Lower leg skin (tissue), 4 donors: ENCODE results near the gene FGF9. TPM values are rescaled to one million over a fixed set of nuclear protein-coding genes. Genes with fewer than 3 reads are reported as not detected.

Experiments used
- DNase-seq, 2 donors: peaks; one replicate each; pipeline ENCODE4 v3.0.0-alpha.2; 2019; ENCODE audit warnings: low spot score in 2 of 2
- H3K4me3 ChIP-seq: fragments of 200-600 bp; sonication (generic); 2 replicates; pipeline ENCODE4 v1.5.1; 2017; ENCODE audit warnings: mild to moderate bottlenecking, low read depth; ENCODE audit not compliant: poor library complexity, severe bottlenecking
- CTCF ChIP-seq, 3 donors: fragments of 450-650 bp; IDR thresholded peaks; one replicate each; pipeline ENCODE4 v1.5.1; 2016; ENCODE audit warnings: antibody characterized with exemption in 3 of 3, mild to moderate bottlenecking in 3 of 3, moderate library complexity in 2 of 3
- POLR2A ChIP-seq, 2 donors: fragments of 450-650 bp; IDR thresholded peaks; one replicate each; pipeline ENCODE4 v1.6.1; 2016 to 2017; ENCODE audit warnings: antibody characterized with exemption in 2 of 2, mild to moderate bottlenecking in 1 of 2, moderate library complexity in 1 of 2
- WGBS, 2 donors: methylation state at CpG; one replicate each; pipeline ENCODE4 v1.1.5; 2018; 5-methylcytosine and 5-hydroxymethylcytosine counted together
- intact Hi-C: fragments of 100-400 bp; cut with DNase I; formaldehyde crosslinking; loops from one replicate; pipeline ENCODE4 v1.15.0; 2023; ENCODE audit warnings: low total_unique reads
- total RNA-seq, 4 donors: library from RNA; depleted of rRNA; stranded (reverse); fragments of >200 nt; gene quantifications; one replicate each; pipeline ENCODE4 v1.1.0, GENCODE V29; 2016

The FGF9 gene
- total RNA-seq, 4 donors from 2014 or later = 0.13 to 0.25 (median 0.15) TPM; not detected in 1

- 78 to 84% methylated on average over 8 of the region's 8 CpGs for WGBS, 2 donors
- TF ChIP-seq CTCF (IDR thresholded peaks at IDR 0.05) (no peak), POLR2A (IDR thresholded peaks at IDR 0.05) (no peak)
- H3K4me3 ChIP-seq = no peak overlapping the region
- intact Hi-C loops = no loop called here
- no peak for DNase-seq
Measured at GRCh38 chr13:21739771-21740170, 68.9 kb downstream of the FGF9 start.

GRCh38 chr13:21741396-21741979 lies 70.6 kb downstream of the FGF9 start:
- no peak overlapping the region for H3K4me3 ChIP-seq
- intact Hi-C loops = no loop called here
- TF ChIP-seq POLR2A (IDR thresholded peaks at IDR 0.05) (no peak), CTCF (IDR thresholded peaks at IDR 0.05) (no peak)
- DNase-seq = no peak
- WGBS, 2 donors = 91 to 94% methylated on average over 4 of the region's 4 CpGs

GRCh38 chr13:21742096-21742495 lies 71.2 kb downstream of the FGF9 start:
- intact Hi-C loops = no loop called here
- DNase-seq = no peak
- WGBS, 2 donors = 76 to 79% methylated on average over 7 of the region's 7 CpGs
- TF ChIP-seq POLR2A (IDR thresholded peaks at IDR 0.05) (no peak), CTCF (IDR thresholded peaks at IDR 0.05) (no peak)
- no peak overlapping the region for H3K4me3 ChIP-seq

- no peak for DNase-seq
- intact Hi-C loops = no loop called here
- WGBS, 2 donors = 30 to 44% methylated on average over 3 of the region's 3 CpGs
- H3K4me3 ChIP-seq = no peak overlapping the region
- no peak for TF ChIP-seq POLR2A (IDR thresholded peaks at IDR 0.05)
- TF ChIP-seq CTCF (IDR thresholded peaks at IDR 0.05) = no peak
Measured at GRCh38 chr13:21744149-21744548, 73.3 kb downstream of the FGF9 start.

GRCh38 chr13:21745307-21745706 lies 74.4 kb downstream of the FGF9 start:
- intact Hi-C loops = no loop called here
- no peak overlapping the region for H3K4me3 ChIP-seq

More at GRCh38 chr13:21745307-21745706, 74.4 kb downstream of the FGF9 start:
- TF ChIP-seq CTCF (IDR thresholded peaks at IDR 0.05) (no peak), POLR2A (IDR thresholded peaks at IDR 0.05) (no peak)
- DNase-seq = no peak
